Measurements from ENCODE around the gene RSAD2. TPM values are rescaled to one million over a fixed set of nuclear protein-coding genes. Genes with fewer than 3 reads are reported as not detected.

Gene RSAD2, protein sequence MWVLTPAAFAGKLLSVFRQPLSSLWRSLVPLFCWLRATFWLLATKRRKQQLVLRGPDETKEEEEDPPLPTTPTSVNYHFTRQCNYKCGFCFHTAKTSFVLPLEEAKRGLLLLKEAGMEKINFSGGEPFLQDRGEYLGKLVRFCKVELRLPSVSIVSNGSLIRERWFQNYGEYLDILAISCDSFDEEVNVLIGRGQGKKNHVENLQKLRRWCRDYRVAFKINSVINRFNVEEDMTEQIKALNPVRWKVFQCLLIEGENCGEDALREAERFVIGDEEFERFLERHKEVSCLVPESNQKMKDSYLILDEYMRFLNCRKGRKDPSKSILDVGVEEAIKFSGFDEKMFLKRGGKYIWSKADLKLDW
- 1 to 10 TPM in 2 of 5 donors, under 1 TPM in 1, not detected in 2; 0.45 to 9.2 (median 1.6) TPM for total RNA-seq
- 1 to 10 TPM in 2 of 3 donors, under 1 TPM in 1; 0.75 to 1.4 (median 1.4) TPM for polyA plus RNA-seq
- long read RNA-seq, donor 1: 0 reads
- long read RNA-seq, donor 2, partial matches to known transcripts: 0 of 1 reads
- long read RNA-seq, donor 2, other reads (novel, unspliced or antisense): 0 of 1 reads
- long read RNA-seq, donor 3: 0 reads
- long read RNA-seq, donor 4: 0 reads
- long read RNA-seq, donor 5, partial matches to known transcripts: 0 of 1 reads
- long read RNA-seq, donor 5, other reads (novel, unspliced or antisense): 0 of 1 reads
- long read RNA-seq, donor 6: 0 reads
- long read RNA-seq, donor 7, partial matches to known transcripts: 0 of 2 reads
- long read RNA-seq, donor 7, other reads (novel, unspliced or antisense): 0 of 2 reads
- long read RNA-seq, donor 8: 0 reads
- long read RNA-seq, donor 9: 0 reads
- long read RNA-seq, donor 10: 0 reads

- DNase-seq: peak; percentile 40 to 91
- H3K9me3 ChIP-seq: peaks cover 0 to 4% (median 0%) of the 10 kb centered on the region in 4 donors
- H3K27me3 ChIP-seq: no peaks in the 10 kb centered on the region
- H3K36me3 ChIP-seq: no peaks in the 10 kb centered on the region
- H3K4me1 ChIP-seq: peaks cover 5 to 26% (median 16%) of the 10 kb centered on the region in 4 donors
- intact Hi-C loops (cut with DNase I; ENCODE audit: low total_unique reads): no loop called here
- no peak for TF ChIP-seq EP300 (IDR thresholded peaks at IDR 0.05)
- TF ChIP-seq POLR2AphosphoS5 (IDR thresholded peaks at IDR 0.05): peak in 2 of 3 donors; percentile 42 to 53
- no peak for TF ChIP-seq POLR2A (IDR thresholded peaks at IDR 0.05)
- TF ChIP-seq, protein P1, sequence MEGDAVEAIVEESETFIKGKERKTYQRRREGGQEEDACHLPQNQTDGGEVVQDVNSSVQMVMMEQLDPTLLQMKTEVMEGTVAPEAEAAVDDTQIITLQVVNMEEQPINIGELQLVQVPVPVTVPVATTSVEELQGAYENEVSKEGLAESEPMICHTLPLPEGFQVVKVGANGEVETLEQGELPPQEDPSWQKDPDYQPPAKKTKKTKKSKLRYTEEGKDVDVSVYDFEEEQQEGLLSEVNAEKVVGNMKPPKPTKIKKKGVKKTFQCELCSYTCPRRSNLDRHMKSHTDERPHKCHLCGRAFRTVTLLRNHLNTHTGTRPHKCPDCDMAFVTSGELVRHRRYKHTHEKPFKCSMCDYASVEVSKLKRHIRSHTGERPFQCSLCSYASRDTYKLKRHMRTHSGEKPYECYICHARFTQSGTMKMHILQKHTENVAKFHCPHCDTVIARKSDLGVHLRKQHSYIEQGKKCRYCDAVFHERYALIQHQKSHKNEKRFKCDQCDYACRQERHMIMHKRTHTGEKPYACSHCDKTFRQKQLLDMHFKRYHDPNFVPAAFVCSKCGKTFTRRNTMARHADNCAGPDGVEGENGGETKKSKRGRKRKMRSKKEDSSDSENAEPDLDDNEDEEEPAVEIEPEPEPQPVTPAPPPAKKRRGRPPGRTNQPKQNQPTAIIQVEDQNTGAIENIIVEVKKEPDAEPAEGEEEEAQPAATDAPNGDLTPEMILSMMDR (IDR thresholded peaks at IDR 0.05): no peak
- WGBS, 5 donors: 13 to 31% (median 26%) methylated on average over 10 of the region's 10 CpGs
- H3K4me3 ChIP-seq: peak within 1 kb of the TSS; percentile 50 to 54 (median 53)
- peak within 1 kb of the TSS; percentile 6 to 79 (median 67) for H3K27ac ChIP-seq
Observed at GRCh38 chr2:6877402-6878304, at the start of gene RSAD2. Gene RSAD2, plus strand, starts transcription at chr2:6877777. Its CDS starts 24 bp downstream, at chr2:6877801.

- Histone ChIP-seq H3K4me1 (peaks cover 0 to 8% (median 0%) of the 10 kb centered on the region in 4 donors), H3K9me3 (peaks cover 0 to 16% (median 8%) of the 10 kb centered on the region in 4 donors), H3K4me3 (no peak overlapping the region), H3K27ac (no peak overlapping the region), H3K36me3 (no peaks in the 10 kb centered on the region), H3K27me3 (no peaks in the 10 kb centered on the region)
- no peak for TF ChIP-seq POLR2AphosphoS5 (IDR thresholded peaks at IDR 0.05)
- TF ChIP-seq, protein P1 (IDR thresholded peaks at IDR 0.05): peak in 2 of 7 experiments; percentile 31 to 33
- TF ChIP-seq EP300 (IDR thresholded peaks at IDR 0.05): no peak
- no peak for TF ChIP-seq POLR2A (IDR thresholded peaks at IDR 0.05)
- intact Hi-C loops (cut with DNase I; ENCODE audit: low total_unique reads): no loop called here
- DNase-seq: peak in 1 of 2 donors; percentile 77
- WGBS, 5 donors: 6 to 14% (median 9%) methylated on average over 2 of the region's 2 CpGs
Observed at GRCh38 chr2:6828299-6828584, 49.3 kb upstream of the RSAD2 start.

- Histone ChIP-seq H3K27ac (no peak overlapping the region), H3K4me1 (peaks cover 0 to 8% (median 0%) of the 10 kb centered on the region in 4 donors), H3K9me3 (peaks cover 0 to 33% (median 12%) of the 10 kb centered on the region in 4 donors), H3K36me3 (no peaks in the 10 kb centered on the region), H3K4me3 (no peak overlapping the region), H3K27me3 (no peaks in the 10 kb centered on the region)
- intact Hi-C loops (cut with DNase I; ENCODE audit: low total_unique reads): no loop called here
- TF ChIP-seq, protein P1 (IDR thresholded peaks at IDR 0.05): no peak
- no peak for TF ChIP-seq POLR2A (IDR thresholded peaks at IDR 0.05)
- TF ChIP-seq EP300 (IDR thresholded peaks at IDR 0.05): no peak
- no peak for TF ChIP-seq POLR2AphosphoS5 (IDR thresholded peaks at IDR 0.05)
- 62 to 81% (median 75%) methylated on average over 1 of the region's 1 CpG for whole genome bisulfite sequencing, 5 donors
- no peak for DNase-seq
Observed at GRCh38 chr2:6831229-6831628, 46.3 kb upstream of the RSAD2 start.
